OCI-LY1 (cell line): ENCODE measurements around the gene RAB8B.

Experiments used
- EZH2 ChIP-seq: fragments of 200-600 bp; sonication (generic), shearing (Covaris generic); IDR thresholded peaks from 2 replicates; pipeline ENCODE4 v1.8.0; 2017; ENCODE audit warnings: borderline replicate concordance, mixed run types, mild to moderate bottlenecking, antibody characterized with exemption, low read length, moderate library complexity, mixed read lengths
- TF ChIP-seq, protein P1 (sequence below): fragments of 200-600 bp; sonication (generic), shearing (Covaris generic); IDR thresholded peaks from 2 replicates; pipeline ENCODE4 v1.5.1; 2017; ENCODE audit warnings: mild to moderate bottlenecking, antibody characterized with exemption, low read length, moderate library complexity, mixed read lengths

DNA sequence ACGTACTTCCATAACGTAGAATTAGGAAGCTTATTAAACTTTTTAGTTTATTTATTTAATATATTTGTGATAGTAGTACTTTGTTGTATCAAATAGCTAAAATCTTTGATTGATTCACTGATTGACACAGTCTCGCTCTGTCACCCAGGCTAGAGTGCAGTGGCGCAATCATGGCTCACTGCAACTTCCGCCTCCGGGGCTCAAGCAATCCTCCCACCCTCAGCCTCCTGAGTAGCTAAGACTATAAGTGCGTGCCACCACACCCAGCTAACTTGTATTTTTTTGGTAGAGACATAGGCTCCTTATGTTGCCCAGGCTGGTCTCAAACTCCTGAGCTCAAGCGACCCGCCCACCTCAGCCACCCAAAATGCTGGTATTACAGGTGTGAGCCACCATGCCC, 93.7 kb downstream of the RAB8B start:
- TF ChIP-seq, protein P1, sequence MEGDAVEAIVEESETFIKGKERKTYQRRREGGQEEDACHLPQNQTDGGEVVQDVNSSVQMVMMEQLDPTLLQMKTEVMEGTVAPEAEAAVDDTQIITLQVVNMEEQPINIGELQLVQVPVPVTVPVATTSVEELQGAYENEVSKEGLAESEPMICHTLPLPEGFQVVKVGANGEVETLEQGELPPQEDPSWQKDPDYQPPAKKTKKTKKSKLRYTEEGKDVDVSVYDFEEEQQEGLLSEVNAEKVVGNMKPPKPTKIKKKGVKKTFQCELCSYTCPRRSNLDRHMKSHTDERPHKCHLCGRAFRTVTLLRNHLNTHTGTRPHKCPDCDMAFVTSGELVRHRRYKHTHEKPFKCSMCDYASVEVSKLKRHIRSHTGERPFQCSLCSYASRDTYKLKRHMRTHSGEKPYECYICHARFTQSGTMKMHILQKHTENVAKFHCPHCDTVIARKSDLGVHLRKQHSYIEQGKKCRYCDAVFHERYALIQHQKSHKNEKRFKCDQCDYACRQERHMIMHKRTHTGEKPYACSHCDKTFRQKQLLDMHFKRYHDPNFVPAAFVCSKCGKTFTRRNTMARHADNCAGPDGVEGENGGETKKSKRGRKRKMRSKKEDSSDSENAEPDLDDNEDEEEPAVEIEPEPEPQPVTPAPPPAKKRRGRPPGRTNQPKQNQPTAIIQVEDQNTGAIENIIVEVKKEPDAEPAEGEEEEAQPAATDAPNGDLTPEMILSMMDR, result no peak
- no peak for TF ChIP-seq EZH2
